GM21360 (cell line): ENCODE data around the gene FRMD4B.

Experiments used
- ATAC-seq: cut with Tn5 transposase; IDR thresholded peaks from one replicate; pipeline ENCODE4 v1.9.1; 2021; ENCODE audit warnings: mild to moderate bottlenecking, moderate library complexity; ENCODE audit not compliant: unreplicated experiment

FRMD4B gene

DNA sequence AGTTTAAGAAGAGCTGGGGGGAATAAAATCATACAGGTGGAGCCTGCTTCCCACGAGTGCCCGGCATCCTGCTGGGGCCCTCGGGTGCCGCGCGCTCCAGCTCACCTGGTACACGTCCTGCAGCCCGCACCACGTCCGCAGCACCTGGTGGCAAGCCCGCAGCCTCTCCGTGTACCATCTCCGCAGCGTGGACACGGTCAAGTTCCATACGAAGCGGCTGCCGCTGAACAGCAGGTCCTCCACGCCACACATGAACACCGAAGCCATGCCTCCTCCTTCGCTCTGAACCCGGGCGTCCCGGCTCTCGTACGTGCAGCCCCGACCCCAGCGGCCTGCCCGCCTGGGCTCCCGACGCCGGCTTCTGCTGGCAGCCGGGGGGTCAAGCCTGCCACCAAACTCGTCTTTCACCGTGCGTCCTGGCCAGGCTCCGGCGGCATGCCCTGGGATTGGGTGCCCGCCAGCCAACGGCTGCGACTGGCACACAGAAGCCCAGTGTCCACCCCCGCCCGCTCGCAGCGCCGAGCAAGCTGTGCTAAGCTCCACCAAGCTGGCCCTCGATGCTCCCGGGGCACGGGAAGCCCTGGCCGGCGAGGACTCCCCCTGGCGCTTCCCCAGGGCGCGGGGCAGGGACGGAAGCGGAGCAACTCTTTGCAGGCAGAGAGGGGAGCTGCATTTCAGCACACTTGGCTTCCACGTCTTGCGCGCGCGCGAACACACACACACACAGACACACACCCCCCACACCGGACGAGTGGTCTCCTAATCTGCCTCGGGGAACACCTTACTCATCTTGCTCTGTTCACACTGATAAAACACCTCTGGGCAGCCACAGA is at the start of gene FRMD4B:
FRMD4B (minus strand) TSS at position 366 of the 833 bp plus-strand sequence; CDS start at position 267, 99 bp downstream.
- no peak for ATAC-seq

DNA sequence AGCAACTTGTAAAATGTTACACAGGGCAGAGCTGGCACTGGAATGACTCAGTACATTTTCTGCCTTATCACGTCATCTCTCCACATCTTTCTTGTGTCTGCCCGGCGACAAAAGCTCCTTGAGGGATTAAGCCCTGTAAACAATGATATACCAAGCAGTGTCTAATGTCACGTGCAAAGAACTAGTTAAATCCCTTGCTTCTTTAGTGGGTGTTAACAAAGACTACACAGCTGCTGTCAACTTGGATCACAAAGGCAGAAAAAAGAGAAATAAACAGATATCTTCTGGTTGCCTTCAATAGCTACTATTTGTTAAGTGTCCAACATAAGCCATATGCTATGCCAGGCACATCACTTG is 48.1 kb upstream of the FRMD4B start:
- ATAC-seq: no peak

DNA sequence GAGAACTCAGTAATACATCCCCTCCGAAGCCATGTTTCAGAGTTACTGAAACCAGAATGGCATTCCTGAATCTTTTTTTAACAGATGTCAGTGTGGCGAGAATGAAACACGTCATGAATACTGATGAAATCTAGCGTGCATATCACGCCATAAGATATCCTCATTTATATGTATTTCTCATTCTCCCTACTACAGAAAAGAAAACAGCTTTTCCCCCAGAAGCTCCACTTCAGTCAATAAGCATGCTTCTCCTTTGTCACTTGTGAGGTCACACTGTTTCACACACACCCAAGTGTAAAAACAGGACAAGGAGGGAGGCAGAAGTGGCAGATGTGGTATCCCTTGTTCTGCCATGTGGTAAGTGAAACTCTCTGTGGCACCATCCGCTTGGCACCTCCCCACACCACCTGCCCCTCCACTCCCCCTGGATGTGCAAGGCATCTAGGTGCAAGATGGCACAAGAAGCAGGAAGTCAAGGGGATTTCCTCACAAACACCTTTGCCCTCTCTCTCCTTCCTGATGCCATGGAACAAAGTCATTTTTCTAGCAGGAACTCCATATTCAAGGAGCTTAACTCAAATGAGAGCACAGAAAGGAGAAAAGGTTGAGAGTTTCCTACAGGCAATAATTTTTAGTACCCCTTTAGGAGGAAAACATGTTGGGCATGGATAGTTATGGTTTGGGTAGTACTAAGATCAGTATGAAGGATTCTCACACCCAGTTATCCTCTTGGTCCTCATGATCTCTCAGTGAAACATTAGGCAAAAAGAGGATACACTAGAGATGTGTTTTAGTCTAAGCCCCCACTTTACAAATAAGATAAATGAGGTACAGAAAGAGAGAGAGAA is 47.5 kb upstream of the FRMD4B start:
- ATAC-seq: no peak

DNA sequence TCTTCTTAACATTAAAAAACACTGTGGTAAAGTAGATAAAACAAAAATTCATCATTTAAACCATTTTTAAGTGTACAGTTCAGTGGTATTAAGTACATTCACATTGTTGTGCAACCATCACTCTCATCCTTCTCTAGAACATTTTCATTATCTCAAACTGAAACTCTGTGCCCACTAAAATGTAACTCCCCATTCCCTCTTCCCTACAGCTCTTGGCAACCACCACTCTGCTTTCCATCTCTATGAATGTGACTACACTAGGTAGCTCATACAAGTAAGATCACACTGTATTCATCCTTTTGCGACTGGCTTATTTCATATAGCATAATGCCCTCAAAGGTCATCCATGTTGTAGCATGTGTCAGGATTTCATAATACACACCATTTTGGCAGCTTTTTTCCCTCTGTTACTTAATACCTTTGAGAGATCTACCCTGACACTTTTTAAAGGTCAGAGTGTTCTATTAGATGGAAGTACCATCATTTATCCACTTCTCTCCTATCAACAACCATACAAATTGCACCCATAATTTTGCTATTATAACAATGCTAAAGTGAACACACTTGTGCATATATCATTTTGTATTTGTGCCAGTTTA is 42.9 kb upstream of the FRMD4B start:
- no peak for ATAC-seq

DNA sequence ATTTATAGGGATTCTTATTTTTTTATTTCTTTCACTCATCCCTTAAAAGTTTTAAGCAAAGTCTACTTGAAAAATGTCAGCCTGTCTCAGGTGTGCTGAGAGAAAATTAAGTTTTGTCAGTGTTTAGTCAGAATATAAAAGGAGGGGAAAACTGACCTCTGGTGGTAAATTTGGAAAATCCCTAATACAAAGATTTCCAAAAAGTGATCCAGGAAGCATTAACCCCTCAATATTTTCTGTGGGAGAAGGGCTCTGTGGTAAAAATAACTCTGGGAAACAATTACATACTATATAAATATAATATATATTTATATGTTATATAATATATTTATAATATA is 41.0 kb upstream of the FRMD4B start:
- no peak for ATAC-seq

DNA sequence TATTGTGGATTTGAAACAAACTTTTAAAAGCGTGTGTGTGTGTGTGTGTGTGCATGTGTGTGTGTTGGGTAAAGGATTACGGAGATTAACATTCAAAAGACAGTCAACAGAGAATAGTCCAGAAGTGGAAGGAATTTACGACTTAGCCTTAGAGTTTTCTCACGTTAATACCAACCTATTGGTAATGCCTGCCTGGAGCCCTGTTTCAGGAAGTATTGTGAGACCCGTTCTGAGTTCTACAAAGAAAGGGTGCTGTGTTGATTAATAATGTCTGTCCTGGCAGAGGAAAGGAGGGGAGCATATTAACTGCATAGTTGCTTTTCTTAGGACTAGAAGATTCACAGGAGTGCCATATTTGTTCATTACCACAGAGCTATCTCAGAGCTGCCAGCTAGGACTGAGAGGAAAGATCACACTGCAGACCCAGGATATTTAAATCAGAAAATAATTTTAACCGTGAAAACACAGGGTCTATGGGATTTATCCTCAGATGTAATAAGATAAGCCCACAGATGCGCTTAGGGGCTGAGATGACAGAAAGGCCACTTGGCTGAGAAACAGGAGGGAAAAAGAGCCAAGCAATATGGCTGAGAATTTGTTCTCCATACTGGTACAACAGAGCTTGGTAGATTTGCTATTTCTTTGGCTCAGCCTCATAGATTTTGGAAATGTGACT is 40.5 kb upstream of the FRMD4B start:
- no peak for ATAC-seq

DNA sequence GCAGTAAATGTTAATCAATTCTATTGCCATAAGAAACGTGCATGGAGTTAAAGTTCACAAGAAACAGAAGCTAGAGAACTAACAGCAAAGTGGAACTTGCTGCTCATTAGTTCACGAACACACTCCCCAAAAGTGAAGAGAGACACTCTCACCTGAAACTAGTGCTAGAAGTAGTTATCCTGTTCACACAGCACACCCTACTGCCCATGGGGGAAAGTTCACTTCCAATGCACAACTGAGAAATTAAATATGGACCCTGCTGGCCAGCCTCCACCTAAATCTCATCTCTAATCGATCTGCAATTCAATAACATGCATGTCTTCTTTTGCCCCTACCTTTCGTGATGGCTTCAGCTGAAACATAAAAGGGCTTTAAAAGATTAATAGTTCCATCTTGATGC is 39.4 kb upstream of the FRMD4B start:
- peak; percentile 86 for ATAC-seq

DNA sequence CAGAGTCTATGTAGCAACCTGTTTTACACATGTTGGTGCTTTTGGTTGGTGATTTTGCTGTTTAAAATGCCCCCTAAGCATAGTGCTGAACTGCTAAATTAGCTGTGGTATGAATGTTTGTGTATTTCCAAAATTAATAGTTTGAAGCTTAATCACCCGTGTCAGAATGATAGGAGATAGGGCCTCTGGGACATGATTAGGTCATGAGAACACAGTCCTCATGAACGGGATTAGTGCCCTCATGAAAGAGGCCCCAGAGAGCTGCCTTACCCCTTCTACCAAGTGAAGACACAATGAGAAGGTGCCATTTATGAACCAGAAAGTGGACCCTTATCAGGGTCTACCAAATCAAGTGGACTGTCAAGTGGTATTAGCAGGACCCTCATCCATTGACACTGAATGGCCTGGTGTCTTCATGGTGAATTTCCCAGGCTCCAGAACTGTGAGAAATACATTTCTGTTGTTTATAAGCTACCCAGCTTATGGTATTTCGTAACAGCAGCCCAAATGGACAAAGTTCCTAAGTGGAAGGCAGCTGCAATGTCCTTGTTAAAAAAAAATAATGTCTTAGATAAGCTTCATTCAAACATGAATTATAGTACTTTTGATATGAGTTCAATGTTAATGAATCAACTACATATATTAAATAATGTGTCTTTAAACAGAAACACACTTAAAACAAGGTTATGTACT is 37.7 kb upstream of the FRMD4B start:
- no peak for ATAC-seq

DNA sequence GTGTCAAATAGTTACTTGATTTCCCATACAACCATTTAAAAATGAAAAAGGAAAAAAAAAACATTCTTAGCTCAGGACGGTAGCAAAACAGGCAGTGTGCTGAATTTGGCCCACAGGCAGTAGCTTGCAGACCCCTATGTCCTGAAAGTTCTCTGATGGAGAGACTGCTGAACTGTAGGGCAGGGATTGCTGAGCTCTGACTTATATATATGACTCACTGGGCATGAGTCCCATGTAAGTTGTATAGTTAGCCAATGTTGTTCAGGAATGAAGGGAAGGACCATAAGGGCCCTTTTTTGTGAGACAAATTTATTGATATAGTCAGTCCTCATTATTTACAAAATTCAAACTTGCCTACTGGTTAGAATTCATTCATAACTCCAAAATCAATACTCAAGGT is 36.9 kb upstream of the FRMD4B start:
- no peak for ATAC-seq

DNA sequence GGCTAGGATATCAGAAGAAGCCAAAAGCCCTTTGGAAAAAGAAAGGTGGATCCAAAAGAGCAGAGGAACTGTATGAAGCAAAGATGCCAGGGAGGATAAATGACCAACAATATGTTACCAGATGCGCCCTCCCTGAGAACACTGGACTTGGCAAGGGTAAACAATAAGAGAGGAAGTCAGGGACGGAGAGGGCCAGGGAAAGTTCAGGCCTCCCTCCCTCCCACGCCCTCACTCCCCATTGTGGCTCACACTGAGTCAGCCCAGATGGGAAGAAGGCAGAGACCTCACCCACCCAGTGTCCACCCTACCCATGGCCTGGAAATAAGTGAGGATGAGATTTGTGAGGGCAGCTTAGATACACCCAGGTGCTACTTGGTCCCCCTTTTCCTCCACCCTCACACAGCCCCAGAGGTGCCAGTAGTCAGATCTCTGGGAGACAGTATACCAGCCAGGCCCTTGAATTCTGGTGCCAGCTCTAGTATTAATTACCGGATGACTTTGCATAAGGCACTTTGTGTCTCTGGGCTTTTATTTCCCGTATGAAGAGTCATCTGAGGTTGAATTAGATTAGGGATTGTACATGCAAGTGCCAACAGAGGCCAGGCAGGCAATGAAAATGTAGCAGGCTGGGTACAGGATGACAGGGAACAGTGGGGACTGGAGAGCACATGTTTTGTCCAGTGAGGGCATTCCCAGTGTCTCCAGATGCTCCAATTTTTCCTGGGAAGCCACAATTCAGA is 35.1 kb upstream of the FRMD4B start:
- ATAC-seq: no peak

DNA sequence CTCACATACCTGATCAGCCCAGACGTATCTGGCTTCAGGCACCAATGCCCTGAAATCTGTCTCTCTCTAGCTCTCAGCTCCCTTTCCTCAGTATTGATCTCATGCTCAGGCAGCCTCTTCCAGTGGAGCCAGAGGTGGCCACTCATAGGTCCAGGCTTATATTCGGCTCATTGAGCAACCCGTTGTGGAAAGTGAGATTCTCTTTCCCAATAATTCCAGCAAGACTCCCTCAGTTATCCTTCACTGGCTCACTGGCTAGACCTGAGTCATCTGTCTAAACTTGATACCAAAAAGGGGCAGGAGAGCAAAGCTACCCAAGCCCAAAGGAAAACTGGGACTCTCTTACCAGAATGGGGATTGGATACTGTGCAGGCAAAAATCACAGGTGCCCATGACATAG is 33.4 kb upstream of the FRMD4B start:
- ATAC-seq: no peak

DNA sequence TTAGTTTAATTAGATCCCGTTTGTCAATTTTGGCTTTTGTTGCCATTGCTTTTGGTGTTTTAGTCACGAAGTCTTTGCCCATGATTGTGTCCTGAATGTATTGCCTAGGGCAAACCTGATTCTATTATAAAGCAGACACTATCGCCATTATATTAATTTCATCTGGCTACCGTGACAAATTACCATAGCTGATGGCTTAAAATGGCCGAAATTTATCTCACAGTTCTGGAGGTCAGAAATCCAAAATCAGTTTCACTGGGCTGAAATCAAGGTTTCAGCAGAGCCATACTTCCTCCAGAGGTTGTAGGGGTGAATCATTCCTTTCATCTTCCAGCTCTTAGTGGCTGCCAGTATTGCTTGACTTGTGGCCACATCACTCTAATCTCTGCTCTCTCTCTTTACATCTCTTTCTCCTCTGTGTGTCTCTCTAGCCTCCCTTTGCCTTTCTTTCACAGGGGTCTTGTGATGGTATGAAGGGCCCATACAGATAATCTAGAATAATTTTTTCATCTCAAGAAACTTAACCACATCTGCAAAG is 31.7 kb upstream of the FRMD4B start:
- no peak for ATAC-seq

DNA sequence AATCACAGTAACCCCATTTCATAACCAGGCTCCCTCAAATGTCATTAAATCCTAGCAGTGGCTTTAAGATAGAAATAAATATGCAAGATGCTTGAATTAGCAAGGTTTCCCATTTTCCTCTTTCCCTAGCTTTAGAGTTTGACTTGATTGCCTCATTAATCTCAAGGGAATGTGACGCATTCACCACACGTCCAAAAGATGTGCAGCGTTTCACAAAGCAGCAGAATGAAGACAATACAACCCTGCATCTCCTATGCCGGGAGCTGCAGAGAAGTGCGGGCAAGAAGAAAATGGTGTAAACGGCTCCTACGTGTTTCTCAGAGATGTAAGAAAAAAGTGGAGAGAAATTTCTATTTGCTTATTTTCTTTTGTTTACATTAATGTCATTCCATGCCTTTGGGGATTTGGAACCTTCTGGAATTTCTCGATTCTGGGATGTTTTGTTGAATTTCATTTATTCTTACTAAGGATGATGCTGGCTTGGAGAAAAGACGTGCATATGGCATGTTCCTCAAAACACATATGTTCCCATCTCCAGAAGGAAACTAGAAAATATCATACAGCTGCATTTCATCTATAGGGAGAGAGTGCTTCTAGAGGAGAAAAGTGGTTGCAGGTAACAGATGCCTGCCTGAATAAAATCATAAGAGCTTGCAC is 27.8 kb upstream of the FRMD4B start:
- ATAC-seq: no peak

DNA sequence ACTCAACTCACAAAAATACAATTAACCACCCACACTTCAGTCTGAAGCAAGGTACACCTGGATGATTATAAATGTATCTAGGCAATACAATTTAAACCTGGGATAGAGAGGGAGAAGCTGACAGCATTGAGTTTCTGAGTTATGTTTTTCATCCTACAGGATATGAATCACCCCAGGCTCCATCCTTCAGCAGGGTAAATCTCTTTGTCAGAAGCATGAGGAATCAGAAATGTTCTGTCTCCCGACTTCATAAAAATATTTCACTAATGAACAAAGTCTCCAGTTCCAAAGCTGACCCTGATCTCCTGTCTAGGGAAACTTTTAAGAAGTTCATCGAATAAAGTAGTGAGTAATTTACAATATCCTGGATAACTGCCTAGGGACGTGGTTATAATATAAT is 25.5 kb upstream of the FRMD4B start:
- ATAC-seq: no peak

DNA sequence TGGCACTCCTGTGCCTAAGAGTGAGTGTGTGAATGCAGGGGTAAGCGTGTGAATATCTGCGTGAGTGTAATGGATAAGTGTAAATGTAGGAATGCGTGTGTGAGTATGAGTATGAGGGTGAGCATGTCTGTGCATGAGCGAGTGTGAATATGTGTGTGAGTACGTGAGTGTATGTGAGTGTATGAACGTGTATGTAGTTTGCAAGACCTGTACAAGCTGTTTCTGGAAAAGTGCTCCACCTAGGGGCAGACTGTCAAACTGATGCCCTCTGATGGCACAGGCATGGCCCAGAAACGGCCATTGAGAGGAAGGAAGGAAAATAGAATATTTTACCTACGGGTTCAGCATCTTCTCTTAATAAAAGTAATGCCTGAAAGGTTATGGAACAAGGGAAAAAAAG is 24.4 kb upstream of the FRMD4B start:
- ATAC-seq: peak; percentile 98

DNA sequence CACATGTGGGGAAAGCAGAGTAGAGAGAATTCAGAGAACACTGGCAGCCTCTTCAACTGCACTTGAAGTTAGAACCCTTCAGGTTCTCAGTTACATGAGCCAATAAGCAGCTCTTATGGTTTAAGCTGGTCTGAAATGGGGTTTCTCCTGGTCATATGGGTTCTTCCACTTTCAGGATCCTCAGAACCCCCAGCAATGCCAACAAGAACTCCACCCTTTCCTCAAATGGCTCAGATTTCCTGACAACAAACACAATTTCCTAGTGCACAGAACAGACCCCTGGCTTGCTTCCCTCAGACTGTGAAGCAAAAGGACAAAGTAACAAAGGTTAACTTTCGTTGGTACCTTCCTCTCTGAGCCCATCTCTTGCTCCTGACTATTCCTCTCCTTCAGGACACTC is 23.9 kb upstream of the FRMD4B start:
- ATAC-seq: no peak

DNA sequence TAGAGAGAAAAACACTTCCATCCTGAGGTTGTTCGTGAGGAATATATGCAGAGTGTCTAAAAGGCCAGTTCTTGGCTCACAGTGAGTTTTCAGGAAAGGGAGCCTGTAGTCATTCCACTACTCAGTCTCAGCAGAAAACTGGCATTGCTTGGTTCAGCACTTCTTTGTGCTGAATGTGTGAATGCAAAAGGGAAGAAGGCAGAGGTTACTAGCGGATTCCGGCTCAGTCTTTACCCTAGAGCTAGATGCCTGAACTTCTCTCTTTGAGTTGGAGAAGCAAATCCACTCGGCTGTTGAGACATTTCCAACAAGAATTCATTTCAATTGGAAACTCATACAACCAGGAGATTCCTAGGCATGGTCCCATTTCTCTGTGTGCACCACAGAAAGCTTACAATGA is 23.1 kb upstream of the FRMD4B start:
- ATAC-seq: no peak

DNA sequence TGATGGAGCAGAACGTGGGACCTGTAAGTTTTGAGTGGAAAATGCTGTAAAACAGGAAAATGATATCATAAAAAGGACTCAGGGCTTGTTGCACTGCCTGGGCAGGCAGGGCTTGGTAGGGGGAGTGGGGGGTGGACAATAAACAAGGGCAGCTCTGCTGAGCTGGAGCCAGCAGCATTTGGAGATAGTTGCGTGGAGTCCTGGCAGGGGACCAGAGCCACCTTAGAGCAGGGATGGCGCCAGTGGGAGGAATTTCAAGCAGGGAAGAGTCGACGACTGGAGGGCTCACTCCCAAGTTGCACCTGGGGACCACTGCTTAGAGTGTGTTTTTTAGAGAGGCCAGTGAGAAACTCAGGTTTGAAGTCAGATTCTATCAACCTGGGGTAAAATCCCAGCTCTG is 22.7 kb upstream of the FRMD4B start:
- ATAC-seq: no peak

DNA sequence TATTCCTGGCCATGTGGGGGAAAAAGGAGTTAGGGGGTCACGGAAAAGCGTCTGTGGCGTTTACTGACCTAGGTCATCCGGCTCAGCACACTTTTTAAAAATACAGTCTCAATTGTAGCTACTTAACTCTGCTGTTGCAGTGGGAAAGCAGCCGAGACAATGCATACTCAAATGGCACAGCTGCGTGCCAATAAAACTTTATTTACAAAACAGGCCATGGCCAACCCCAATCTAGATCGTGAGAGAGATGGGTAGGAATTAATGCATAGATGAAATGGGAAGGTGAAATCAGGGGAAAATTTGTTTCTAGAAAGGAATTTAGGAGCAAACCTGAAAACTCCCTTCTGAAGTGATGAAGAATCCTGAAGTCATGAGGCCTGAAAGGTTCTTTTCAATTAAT is 22.0 kb upstream of the FRMD4B start:
- ATAC-seq: no peak
